HG02763 (cell line): ENCODE measurements around the gene DUSP18.
"Not testable (repeated sequence)": the region's sequence is repeated elsewhere in the genome, so short reads cannot be mapped to it uniquely, and the experiment has no call there.

Experiments
- ATAC-seq: cut with Tn5 transposase; IDR thresholded peaks from one replicate; pipeline ENCODE4 v1.9.1; 2021; ENCODE audit warnings: mild to moderate bottlenecking, moderate library complexity; ENCODE audit not compliant: unreplicated experiment

The DUSP18 gene

GRCh38 chr22:30679895-30680690 lies 12.4 kb upstream of the DUSP18 start:
- ATAC-seq: not testable (repeated sequence)

- ATAC-seq: not testable (repeated sequence)
Observed at GRCh38 chr22:30676565-30676964, 8.9 kb upstream of the DUSP18 start.

GRCh38 chr22:30675436-30675835 lies 7.8 kb upstream of the DUSP18 start:
- ATAC-seq: no peak

GRCh38 chr22:30674482-30674881 lies 6.8 kb upstream of the DUSP18 start:
- ATAC-seq: no peak

- ATAC-seq: no peak
Observed at GRCh38 chr22:30673136-30673535, 5.5 kb upstream of the DUSP18 start.

- no peak for ATAC-seq
Observed at GRCh38 chr22:30671071-30671470, 3.4 kb upstream of the DUSP18 start.

GRCh38 chr22:30668386-30668710 lies 673 bp upstream of the DUSP18 start:
- ATAC-seq: no peak

- no peak for ATAC-seq
Observed at GRCh38 chr22:30667107-30667493, 575 bp downstream of the DUSP18 start.

- no peak for ATAC-seq
Observed at GRCh38 chr22:30665786-30666185, 1.9 kb downstream of the DUSP18 start.

- no peak for ATAC-seq
Observed at GRCh38 chr22:30665266-30665665, 2.4 kb downstream of the DUSP18 start.

GRCh38 chr22:30664798-30665197 lies 2.9 kb downstream of the DUSP18 start:
- ATAC-seq: no peak

GRCh38 chr22:30662040-30662439 lies 5.6 kb downstream of the DUSP18 start:
- ATAC-seq: no peak

GRCh38 chr22:30655532-30655931 lies 12.1 kb downstream of the DUSP18 start:
- ATAC-seq: no peak

- ATAC-seq: no peak
Observed at GRCh38 chr22:30654361-30654760, 13.3 kb downstream of the DUSP18 start.

- ATAC-seq: no peak
Observed at GRCh38 chr22:30652852-30653251, 14.8 kb downstream of the DUSP18 start.

GRCh38 chr22:30650508-30651116 lies 17.1 kb downstream of the DUSP18 start:
- no peak for ATAC-seq

- peak; percentile 56 for ATAC-seq
Observed at GRCh38 chr22:30649430-30650007, 18.2 kb downstream of the DUSP18 start.

- no peak for ATAC-seq
Observed at GRCh38 chr22:30648825-30649224, 18.9 kb downstream of the DUSP18 start.

GRCh38 chr22:30647536-30647935 lies 20.1 kb downstream of the DUSP18 start:
- no peak for ATAC-seq

- no peak for ATAC-seq
Observed at GRCh38 chr22:30646518-30647160, 21.0 kb downstream of the DUSP18 start.

GRCh38 chr22:30643055-30643875 lies 24.4 kb downstream of the DUSP18 start:
- no peak for ATAC-seq
